Uterus (tissue), 4 donors: ENCODE data around the gene RAD51B. TPM values are rescaled to one million over a fixed set of nuclear protein-coding genes. Genes with fewer than 3 reads are reported as not detected.
A peak's percentile ranks its signal among the peaks of the same experiment; 100 is the strongest.

Source experiments
- DNase-seq, 2 donors: peaks; one replicate each; pipeline ENCODE4 v3.0.0-alpha.2; 2019 to 2020
- H3K27ac ChIP-seq, 2 donors: fragments of 200-600 bp; sonication (generic); 1 replicate in 1 of 2; 2 replicates in 1 of 2; pipeline ENCODE4 v1.5.1; 2016 to 2018
- H3K27me3 ChIP-seq, 2 donors: fragments of 200-600 bp; sonication (generic); one replicate each; pipeline ENCODE4 v1.5.1; 2018 to 2019; ENCODE audit warnings: control low read depth in 1 of 2
- H3K36me3 ChIP-seq, 2 donors: fragments of 200-600 bp; sonication (generic); one replicate each; pipeline ENCODE4 v1.5.1; 2019; ENCODE audit warnings: control low read depth in 1 of 2
- H3K4me1 ChIP-seq, 2 donors: fragments of 200-600 bp; sonication (generic); one replicate each; pipeline ENCODE4 v1.5.1; 2018 to 2019; ENCODE audit warnings: control low read depth in 1 of 2
- H3K4me3 ChIP-seq, 2 donors: fragments of 200-600 bp; sonication (generic); 1 replicate in 1 of 2; 2 replicates in 1 of 2; pipeline ENCODE4 v1.5.1; 2018 to 2019; ENCODE audit warnings: mild to moderate bottlenecking in 1 of 2
- H3K9me3 ChIP-seq, 2 donors: fragments of 200-600 bp; sonication (generic); one replicate each; pipeline ENCODE4 v1.5.1; 2019; ENCODE audit warnings: control low read depth in 1 of 2
- POLR2A ChIP-seq, 2 donors: fragments of 450-650 bp; IDR thresholded peaks; one replicate each; pipeline ENCODE4 v1.6.1; 2016; ENCODE audit warnings: antibody characterized with exemption in 2 of 2, mild to moderate bottlenecking in 1 of 2, moderate library complexity in 1 of 2
- intact Hi-C: fragments of 100-400 bp; cut with DNase I; formaldehyde crosslinking; loops from one replicate; pipeline ENCODE4 v1.15.1; 2023; ENCODE audit warnings: low total_unique reads
- total RNA-seq, 4 donors: library from RNA; depleted of rRNA in 3 of 4; stranded (reverse); fragments of >200 nt in 3 of 4; gene quantifications; one replicate each; pipeline versions ENCODE4 v1.1.0 to v1.2.4, GENCODE V29; 2014 to 2023
- TF ChIP-seq, protein P1 (sequence below), 4 experiments: fragments of 200-600 bp in 2 of 4; fragments of 450-650 bp in 2 of 4; sonication (generic) in 2 of 4; IDR thresholded peaks; one replicate each; pipeline ENCODE4 v1.5.1; 2016 to 2019; ENCODE audit warnings: antibody characterized with exemption in 4 of 4, mild to moderate bottlenecking in 2 of 4, moderate library complexity in 1 of 4
- donor health status: DM: yes; HTN: yes; CAD: no.

Gene RAD51B
- total RNA-seq, 4 donors from 2014 or later, result 29.5 to 100.0 (median 70.3) TPM

DNA sequence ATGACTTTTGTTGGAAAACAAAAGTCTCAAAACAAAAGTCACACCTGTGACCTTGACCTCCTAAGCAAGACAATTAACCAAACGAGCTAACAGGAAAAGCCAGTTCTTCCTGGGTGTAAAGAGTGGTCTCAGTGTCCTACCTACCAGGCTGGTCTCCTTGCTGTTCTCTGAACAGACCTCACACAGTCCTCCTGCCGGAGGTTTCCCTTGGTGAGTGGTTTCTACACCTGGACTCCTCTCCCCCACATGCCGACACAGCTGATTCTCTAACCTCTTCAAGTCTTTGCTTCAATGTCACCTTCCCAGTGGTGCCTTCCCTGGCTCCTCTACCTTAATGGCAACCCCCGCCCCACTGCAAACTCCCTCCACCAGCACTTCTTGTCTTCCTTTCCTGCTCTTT is 734.7 kb downstream of the RAD51B start:
- no peaks in the 10 kb centered on the region for H3K27me3 ChIP-seq
- no peaks in the 10 kb centered on the region for H3K36me3 ChIP-seq
- intact Hi-C loops, result no loop called here
- peak overlapping the region; percentile 84 to 90 for H3K27ac ChIP-seq
- peaks cover 10 to 15% of the 10 kb centered on the region in 2 donors for H3K4me1 ChIP-seq
- peak in 1 of 2 donors; percentile 18 for DNase-seq
- H3K4me3 ChIP-seq, result no peak overlapping the region
- H3K9me3 ChIP-seq, result no peaks in the 10 kb centered on the region
- TF ChIP-seq, protein P1, sequence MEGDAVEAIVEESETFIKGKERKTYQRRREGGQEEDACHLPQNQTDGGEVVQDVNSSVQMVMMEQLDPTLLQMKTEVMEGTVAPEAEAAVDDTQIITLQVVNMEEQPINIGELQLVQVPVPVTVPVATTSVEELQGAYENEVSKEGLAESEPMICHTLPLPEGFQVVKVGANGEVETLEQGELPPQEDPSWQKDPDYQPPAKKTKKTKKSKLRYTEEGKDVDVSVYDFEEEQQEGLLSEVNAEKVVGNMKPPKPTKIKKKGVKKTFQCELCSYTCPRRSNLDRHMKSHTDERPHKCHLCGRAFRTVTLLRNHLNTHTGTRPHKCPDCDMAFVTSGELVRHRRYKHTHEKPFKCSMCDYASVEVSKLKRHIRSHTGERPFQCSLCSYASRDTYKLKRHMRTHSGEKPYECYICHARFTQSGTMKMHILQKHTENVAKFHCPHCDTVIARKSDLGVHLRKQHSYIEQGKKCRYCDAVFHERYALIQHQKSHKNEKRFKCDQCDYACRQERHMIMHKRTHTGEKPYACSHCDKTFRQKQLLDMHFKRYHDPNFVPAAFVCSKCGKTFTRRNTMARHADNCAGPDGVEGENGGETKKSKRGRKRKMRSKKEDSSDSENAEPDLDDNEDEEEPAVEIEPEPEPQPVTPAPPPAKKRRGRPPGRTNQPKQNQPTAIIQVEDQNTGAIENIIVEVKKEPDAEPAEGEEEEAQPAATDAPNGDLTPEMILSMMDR (IDR thresholded peaks at IDR 0.05), result no peak
- no peak for TF ChIP-seq POLR2A (IDR thresholded peaks at IDR 0.05)

DNA sequence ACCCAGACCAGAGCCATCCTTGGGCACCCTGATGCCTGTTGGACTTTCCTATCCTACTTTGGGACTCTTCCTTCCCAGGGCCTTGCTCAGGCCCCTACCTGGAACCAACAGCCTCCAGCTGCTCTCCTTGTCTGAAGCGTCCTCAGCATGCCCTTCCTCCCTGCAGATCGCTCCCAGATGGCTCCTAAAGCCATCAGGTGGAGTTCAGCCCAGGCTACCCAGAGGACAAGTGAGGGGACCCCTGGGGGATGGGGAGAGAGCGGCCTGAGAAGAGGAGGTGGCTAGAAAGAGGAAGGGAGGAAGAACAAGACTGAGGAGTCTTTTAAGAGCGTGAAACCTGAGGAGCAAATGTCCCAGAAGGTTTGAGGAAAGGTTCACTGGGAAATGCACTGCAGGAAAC is 736.7 kb downstream of the RAD51B start:
- Histone ChIP-seq H3K36me3 (no peaks in the 10 kb centered on the region), H3K27me3 (no peaks in the 10 kb centered on the region), H3K4me3 (no peak overlapping the region), H3K27ac (peak overlapping the region; percentile 84 to 90), H3K4me1 (peaks cover 6 to 13% of the 10 kb centered on the region in 2 donors), H3K9me3 (no peaks in the 10 kb centered on the region)
- peak in 1 of 2 donors; percentile 15 for DNase-seq
- TF ChIP-seq POLR2A (IDR thresholded peaks at IDR 0.05), result no peak
- TF ChIP-seq, protein P1 (IDR thresholded peaks at IDR 0.05), result no peak
- intact Hi-C loops, result no loop called here

DNA sequence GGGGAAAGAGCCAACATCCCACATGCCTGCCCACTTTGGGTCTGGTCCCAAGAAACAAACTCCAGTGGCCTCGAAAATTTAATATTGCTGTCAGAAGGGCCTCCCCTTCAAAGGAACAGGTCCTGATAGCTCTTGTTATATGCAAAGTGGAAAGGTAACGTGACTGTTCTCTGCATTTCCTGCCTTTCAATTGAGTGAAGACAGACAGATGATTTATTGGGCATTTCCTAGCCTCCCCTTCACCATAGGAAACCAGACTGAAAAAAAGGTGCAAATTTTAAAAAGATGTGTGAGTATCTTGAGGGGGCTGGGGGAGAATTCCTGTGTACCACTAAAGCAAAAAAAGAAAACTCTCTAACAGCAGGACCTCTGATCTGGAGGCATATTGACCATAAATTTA is 738.1 kb downstream of the RAD51B start:
- Histone ChIP-seq H3K36me3 (no peaks in the 10 kb centered on the region), H3K27ac (peak overlapping the region; percentile 10 to 23), H3K27me3 (no peaks in the 10 kb centered on the region), H3K4me1 (peaks cover 14 to 22% of the 10 kb centered on the region in 2 donors), H3K4me3 (no peak overlapping the region), H3K9me3 (no peaks in the 10 kb centered on the region)
- intact Hi-C loops, result no loop called here
- peak in 1 of 2 donors; percentile 8 for DNase-seq
- TF ChIP-seq, protein P1 (IDR thresholded peaks at IDR 0.05), result no peak
- TF ChIP-seq POLR2A (IDR thresholded peaks at IDR 0.05), result no peak

DNA sequence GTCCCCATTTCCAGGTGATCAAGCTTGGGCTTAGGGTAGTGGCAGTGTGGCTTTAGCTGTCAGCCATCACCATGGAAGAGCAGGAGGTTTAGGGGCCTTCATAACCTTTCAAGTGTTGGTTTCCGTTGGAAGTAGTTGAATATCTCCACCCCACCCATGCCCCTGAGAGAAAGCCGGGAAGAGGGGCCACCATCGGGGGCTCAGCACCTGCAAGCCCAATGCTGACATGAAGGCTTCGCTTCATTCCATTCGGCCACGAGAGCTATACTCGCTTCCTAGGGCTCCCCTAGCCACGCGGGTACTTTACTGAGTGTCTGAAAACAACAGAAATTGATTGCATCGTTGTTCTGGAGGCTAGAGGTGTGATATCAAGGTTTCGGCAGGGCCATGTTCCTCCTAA is 738.5 kb downstream of the RAD51B start:
- Histone ChIP-seq H3K27ac (peak overlapping the region; percentile 10 to 23), H3K9me3 (no peaks in the 10 kb centered on the region), H3K4me3 (no peak overlapping the region), H3K36me3 (no peaks in the 10 kb centered on the region), H3K4me1 (peaks cover 14 to 25% of the 10 kb centered on the region in 2 donors), H3K27me3 (no peaks in the 10 kb centered on the region)
- TF ChIP-seq, protein P1 (IDR thresholded peaks at IDR 0.05), result no peak
- no peak for TF ChIP-seq POLR2A (IDR thresholded peaks at IDR 0.05)
- intact Hi-C loops, result no loop called here
- peak in 1 of 2 donors; percentile 6 for DNase-seq

DNA sequence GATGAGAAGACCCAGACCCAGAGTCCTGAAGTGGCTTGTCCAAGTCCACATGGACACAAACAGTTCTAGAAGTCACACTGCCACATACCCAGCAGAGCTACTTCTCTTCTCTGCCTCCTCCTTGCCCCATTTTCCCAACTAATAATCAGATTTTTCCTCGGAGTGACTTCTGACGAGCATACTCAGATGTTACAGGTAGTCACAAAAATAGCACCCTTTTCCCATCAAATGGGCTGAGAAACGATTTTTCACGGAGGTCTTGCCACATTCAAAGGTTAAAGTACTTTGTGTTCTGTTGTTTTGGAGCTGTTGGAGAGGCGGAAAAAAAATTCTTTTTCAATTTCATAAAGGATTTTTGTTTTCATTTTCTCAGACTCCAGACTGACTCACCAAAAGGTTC is 740.4 kb downstream of the RAD51B start:
- intact Hi-C loops, result no loop called here
- no peak overlapping the region for H3K4me3 ChIP-seq
- H3K27me3 ChIP-seq, result no peaks in the 10 kb centered on the region
- peak overlapping the region; percentile 88 to 95 for H3K27ac ChIP-seq
- peaks cover 14 to 30% of the 10 kb centered on the region in 2 donors for H3K4me1 ChIP-seq
- DNase-seq, result no peak
- H3K36me3 ChIP-seq, result no peaks in the 10 kb centered on the region
- TF ChIP-seq POLR2A (IDR thresholded peaks at IDR 0.05), result no peak
- TF ChIP-seq, protein P1 (IDR thresholded peaks at IDR 0.05), result no peak
- H3K9me3 ChIP-seq, result no peaks in the 10 kb centered on the region
